ENCODE results near the gene ERCC8.

The ERCC8 gene

DNA sequence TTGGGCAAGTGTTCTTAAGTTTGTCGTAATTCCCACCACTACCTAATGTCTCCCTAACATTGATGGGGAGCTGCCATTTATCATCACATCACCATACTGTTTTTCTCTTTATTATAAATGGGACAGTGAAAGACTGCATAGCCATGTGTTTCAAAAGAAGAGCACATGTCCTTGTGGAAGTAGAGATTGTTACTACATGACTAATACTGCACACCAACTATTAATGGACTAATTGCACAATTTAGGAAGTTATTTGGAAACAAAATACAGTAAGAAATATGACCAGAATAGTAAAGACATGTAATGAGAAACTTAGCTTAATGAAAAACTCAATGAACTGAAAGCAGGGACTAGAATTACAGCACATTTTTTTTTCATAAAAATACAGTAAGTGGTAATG lies 88.8 kb downstream of the ERCC8 start:
- peak; percentile 76 for DNase-seq (ENCODE audit: low read depth)
- TF ChIP-seq, protein P1, sequence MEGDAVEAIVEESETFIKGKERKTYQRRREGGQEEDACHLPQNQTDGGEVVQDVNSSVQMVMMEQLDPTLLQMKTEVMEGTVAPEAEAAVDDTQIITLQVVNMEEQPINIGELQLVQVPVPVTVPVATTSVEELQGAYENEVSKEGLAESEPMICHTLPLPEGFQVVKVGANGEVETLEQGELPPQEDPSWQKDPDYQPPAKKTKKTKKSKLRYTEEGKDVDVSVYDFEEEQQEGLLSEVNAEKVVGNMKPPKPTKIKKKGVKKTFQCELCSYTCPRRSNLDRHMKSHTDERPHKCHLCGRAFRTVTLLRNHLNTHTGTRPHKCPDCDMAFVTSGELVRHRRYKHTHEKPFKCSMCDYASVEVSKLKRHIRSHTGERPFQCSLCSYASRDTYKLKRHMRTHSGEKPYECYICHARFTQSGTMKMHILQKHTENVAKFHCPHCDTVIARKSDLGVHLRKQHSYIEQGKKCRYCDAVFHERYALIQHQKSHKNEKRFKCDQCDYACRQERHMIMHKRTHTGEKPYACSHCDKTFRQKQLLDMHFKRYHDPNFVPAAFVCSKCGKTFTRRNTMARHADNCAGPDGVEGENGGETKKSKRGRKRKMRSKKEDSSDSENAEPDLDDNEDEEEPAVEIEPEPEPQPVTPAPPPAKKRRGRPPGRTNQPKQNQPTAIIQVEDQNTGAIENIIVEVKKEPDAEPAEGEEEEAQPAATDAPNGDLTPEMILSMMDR (IDR thresholded peaks at IDR 0.05; ENCODE audit: low read length, missing control alignments), result no peak

DNA sequence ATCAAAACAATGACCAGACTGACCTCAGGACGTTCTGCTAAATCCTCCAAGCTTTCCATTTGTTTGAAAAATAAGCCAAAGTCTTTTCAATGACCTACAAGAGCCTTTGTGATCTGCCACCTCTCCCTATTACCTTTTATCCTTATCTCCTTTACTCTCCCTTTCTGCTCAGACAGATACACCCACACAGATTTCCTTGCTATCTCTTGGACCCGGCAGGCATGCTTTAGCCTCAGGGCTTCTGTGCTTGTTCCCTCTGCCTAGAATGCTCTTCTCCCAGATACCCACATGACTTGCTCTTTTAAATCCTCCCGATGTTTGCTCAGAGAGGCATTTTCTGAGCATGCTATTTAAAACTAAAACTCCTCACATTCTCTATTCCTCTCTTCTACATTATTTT lies 91.9 kb downstream of the ERCC8 start:
- DNase-seq (ENCODE audit: low read depth), result no peak
- TF ChIP-seq, protein P1 (IDR thresholded peaks at IDR 0.05; ENCODE audit: low read length, missing control alignments), result no peak

More for the DNA sequence above, 88.8 kb downstream of the ERCC8 start:
- H3K4me3 ChIP-seq (replicated peaks; ENCODE audit: low read depth, low read length), result no peak overlapping the region

DNA sequence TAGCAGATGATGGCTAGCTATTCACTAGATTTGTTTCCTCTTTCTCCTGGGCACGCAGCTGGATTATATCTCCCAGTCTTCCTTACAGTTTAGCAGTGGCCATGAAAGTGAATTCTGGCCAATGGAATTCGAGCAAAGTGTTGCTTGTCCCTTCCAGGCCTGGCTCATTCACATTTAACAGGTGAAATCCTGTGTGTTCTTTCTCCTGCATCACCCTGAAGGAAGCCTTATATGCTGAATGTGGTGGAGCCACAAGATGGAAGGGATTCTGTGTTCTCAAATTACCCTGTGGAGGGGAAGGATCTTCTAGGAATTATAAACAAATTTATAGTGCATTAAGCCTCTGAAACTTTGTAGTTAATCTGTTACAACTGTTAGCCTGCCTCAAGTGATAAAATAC lies 92.6 kb downstream of the ERCC8 start:
- H3K4me3 ChIP-seq (replicated peaks; ENCODE audit: low read depth, low read length), result no peak overlapping the region
- TF ChIP-seq, protein P1 (IDR thresholded peaks at IDR 0.05; ENCODE audit: low read length, missing control alignments), result no peak
- DNase-seq (ENCODE audit: low read depth), result no peak

More for the DNA sequence above, 91.9 kb downstream of the ERCC8 start:
- H3K4me3 ChIP-seq (replicated peaks; ENCODE audit: low read depth, low read length), result no peak overlapping the region

DNA sequence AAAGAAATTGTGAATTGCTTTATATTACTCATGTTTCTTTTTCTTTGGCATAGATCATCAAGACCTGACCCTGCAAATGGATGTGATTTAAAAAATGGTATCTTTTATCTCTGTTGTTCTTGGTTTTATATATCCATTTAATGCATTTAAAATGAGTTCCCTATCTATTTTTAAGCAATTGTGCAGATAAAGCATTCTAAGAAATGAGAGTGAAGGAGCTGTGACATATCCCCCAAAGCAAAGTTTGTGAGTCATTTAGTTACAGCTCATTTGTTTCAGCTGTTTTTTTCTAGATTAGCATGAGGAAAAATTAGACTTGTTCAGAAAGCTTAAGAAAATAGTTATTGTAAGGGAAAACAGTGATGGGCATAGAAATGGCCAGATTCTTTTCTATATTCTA lies 93.2 kb downstream of the ERCC8 start:
- H3K4me3 ChIP-seq (replicated peaks; ENCODE audit: low read depth, low read length), result no peak overlapping the region
- TF ChIP-seq, protein P1 (IDR thresholded peaks at IDR 0.05; ENCODE audit: low read length, missing control alignments), result no peak
- no peak for DNase-seq (ENCODE audit: low read depth)

DNA sequence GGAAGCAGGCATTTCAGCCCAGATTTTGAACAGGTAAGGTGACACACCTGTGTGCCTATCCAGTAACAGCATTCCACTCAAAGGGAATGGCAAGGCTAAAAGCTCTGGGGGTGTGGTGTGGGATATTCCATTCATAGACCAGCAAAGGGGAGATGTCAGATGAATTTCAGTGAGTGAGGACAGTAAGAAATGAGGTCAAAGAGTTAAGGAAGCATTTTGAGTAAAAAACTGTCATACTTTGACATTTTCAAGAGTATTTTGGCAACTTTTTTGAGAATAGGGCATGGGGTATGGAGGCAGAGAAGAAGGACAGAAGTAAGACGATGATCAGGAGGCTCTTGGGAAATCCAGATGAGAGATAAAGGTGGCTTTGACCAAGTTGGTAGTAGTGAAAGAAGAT lies 98.6 kb downstream of the ERCC8 start:
- TF ChIP-seq, protein P1 (IDR thresholded peaks at IDR 0.05; ENCODE audit: low read length, missing control alignments), result no peak
- H3K4me3 ChIP-seq (replicated peaks; ENCODE audit: low read depth, low read length), result no peak overlapping the region
- no peak for DNase-seq (ENCODE audit: low read depth)

DNA sequence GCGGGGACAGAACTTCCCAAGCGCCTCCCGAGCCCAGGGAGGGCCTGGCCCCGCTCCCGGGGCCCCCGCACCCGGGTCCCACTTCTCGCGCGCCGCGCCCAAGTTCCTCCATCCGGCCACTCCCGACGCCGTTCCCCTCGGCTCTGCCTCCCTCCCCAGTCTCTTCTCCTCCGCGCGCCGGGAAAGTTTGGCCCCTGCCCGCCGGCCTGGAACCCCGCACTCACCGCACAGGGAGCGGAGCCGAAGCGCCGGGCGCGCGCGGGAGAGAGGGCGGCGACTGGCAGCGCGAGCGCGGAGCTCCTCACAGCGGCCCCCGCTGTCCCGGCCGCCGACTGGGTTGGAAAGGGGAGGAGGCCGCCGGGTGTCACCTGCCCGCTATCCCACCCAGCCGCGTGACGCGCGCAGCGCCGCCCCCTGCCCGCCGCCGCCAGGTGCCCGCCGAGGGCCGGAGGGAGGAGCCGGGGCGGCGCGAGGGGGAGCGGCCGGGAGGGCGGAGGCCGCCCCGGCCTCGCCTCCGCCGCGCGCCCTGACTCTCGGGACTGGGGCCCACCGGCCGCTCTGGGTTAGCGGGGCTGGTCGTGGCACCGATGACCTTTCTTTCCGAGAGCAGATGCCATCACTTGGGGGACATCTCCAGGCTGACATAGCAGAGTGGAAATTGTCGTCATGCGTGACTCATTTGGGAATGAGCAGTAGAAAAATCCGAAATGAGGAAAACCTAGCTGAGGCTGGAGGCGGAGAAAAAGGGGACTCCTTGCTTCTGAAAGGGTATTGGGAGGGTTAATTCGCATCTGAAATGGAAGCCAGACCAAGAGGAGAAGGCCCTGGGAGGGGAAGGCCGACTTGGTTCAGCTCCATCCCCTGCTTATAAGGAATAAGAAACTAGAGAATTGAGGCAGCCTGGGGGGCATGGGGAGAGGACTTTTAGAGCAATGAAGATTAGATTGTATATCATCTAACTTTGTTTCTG lies 100.6 kb downstream of the ERCC8 start, which contains the start of gene ELOVL7:
TSS of gene ELOVL7 (minus strand) at position 334 of the 970 bp plus-strand sequence. CDS start 56,872 bp downstream, outside the sequence.
- H3K4me3 ChIP-seq (replicated peaks; ENCODE audit: low read depth, low read length), result peak within 1 kb of the TSS; percentile 55
- DNase-seq (ENCODE audit: low read depth), result peak; percentile 32
- TF ChIP-seq, protein P1 (IDR thresholded peaks at IDR 0.05; ENCODE audit: low read length, missing control alignments), result no peak

Measured in fibroblast of pulmonary artery (primary cell).